ENCODE data around the gene HDAC4.
"Not testable (repeated sequence)": the region's sequence is repeated elsewhere in the genome, so short reads cannot be mapped to it uniquely, and the experiment has no call there.

HDAC4 gene

GRCh38 chr2:239082425-239082824 lies 318.4 kb downstream of the HDAC4 start:
- no peak for DNase-seq (ENCODE audit: low read depth)

- no peak for DNase-seq (ENCODE audit: low read depth)
These were observed 319.2 kb downstream of the HDAC4 start for GRCh38 chr2:239081622-239082021.

- DNase-seq (ENCODE audit: low read depth) = no peak
These were observed 319.8 kb downstream of the HDAC4 start for GRCh38 chr2:239081046-239081445.

- DNase-seq (ENCODE audit: low read depth) = no peak
These were observed 321.0 kb downstream of the HDAC4 start for GRCh38 chr2:239079671-239080294.

DNA sequence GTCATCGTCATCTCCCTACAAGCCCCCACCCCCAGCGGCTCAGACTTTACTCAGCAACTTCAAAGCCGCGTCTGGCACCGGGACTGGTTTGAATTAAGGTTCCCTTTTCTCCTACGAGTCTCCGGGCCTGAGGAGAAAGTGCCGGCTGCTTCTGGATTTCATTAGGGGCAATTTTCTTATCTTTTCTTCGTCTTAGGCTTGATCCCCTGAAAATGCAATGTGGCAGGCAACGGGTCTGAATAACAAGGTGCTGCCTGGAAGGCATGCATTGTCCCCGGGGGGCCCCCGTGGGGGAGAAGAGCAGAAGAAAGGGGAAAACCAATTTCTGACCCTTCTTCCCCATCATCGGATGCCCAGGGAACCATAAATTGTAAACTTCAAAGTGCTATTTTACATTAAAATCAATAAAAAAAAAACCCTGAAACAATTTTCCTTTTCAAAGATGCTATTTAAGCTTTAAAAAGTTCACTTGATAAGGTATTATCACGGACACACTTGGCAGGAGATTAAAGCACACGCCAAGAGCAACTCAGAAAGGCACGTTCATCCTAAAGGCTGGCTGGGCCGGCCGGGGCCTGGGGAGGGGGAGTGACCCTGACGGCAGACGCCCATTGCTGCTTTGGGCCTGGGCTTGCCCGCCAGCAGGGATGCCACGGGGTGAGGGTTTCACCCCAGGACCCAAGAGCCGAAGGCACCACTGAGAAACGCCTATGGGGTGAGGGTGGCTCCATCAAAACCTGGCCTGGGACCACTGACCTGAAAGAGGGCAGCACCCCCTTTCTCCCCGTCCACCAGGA lies 322.5 kb downstream of the HDAC4 start:
- DNase-seq (ENCODE audit: low read depth) = no peak

GRCh38 chr2:239077260-239077659 lies 323.6 kb downstream of the HDAC4 start:
- DNase-seq (ENCODE audit: low read depth) = no peak

- no peak for DNase-seq (ENCODE audit: low read depth)
These were observed 324.7 kb downstream of the HDAC4 start for GRCh38 chr2:239075918-239076758.

DNA sequence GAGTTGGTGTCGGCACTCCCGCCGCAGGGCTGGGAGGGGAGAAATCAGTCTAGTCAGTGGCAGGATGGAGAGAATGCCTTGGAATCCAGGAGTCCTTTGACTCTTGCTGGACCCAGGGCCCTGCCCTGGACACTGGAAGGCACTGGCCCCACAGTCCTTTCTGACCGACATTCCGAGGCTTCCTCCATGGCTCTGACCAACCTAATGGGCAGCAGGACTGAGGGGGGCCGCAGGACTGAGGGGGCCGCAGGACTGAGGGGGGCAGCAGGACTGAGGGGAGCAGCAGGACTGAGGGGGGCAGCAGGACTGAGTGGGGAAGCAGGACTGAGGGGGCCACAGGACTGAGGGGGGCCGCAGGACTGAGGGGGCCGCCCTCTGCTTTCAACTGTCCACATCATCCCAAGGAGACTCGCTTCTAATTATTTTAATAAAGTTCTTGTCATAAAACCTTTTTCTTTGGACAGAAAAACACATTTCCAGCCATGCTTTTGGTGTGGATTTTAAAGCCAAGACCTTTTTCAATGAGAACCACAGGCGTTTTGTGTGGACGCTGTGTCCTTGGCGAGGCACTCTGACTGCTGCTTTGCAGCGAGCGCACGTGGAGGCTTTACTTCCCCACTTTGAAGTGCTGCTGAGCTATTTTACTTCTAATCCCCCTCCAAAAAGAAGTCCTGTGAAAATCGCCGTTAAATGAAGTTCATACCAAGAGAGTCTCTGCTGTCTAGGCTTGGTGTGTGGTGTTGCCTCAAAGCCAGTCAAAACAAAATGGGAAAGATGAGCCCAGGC lies 326.9 kb downstream of the HDAC4 start:
- no peak for DNase-seq (ENCODE audit: low read depth)

DNA sequence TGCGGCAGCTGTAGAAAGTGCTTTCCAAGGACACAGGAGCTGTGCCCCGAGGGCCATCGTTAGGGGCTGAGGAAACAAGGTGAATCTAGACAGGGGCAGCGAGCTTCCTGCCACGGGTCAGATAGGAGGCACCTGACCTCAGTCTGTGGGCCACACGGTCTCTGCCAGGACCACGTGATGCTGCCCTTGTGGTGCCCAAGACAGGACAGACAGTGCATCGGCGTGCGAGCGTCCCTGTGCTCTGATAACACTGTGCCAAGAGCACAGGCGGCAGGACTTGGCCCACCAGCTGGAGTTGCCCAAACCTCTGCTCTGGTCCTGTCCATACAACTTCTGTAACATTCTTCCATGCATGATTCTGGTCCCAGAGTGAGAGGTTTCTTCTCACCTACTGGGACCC lies 327.6 kb downstream of the HDAC4 start:
- no peak for DNase-seq (ENCODE audit: low read depth)

- DNase-seq (ENCODE audit: low read depth) = no peak
These were observed 328.0 kb downstream of the HDAC4 start for GRCh38 chr2:239072786-239073185.

DNA sequence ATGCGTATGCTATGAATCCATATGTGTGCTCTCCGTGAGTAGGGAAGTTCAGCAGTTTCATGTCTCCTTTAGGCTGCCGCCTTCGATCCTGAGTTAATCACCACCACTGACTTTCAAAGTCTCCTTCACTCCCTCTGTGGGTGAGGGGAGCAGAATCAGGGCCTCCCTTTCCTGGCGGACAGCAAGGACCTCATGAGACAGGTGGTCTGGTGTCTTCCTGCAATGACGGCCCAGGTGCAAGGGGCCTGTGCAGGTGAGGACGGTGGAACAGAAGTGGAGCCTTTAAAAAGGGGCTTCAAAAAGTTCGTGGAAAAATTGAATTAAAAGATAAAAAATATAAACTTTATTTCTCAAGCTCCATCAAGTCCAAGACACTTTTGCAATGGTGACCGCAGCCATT lies 330.4 kb downstream of the HDAC4 start:
- DNase-seq (ENCODE audit: low read depth) = no peak

- DNase-seq (ENCODE audit: low read depth) = not testable (repeated sequence)
These were observed 331.2 kb downstream of the HDAC4 start for GRCh38 chr2:239069362-239070333.

- no peak for DNase-seq (ENCODE audit: low read depth)
These were observed 332.4 kb downstream of the HDAC4 start for GRCh38 chr2:239068411-239068810.

DNA sequence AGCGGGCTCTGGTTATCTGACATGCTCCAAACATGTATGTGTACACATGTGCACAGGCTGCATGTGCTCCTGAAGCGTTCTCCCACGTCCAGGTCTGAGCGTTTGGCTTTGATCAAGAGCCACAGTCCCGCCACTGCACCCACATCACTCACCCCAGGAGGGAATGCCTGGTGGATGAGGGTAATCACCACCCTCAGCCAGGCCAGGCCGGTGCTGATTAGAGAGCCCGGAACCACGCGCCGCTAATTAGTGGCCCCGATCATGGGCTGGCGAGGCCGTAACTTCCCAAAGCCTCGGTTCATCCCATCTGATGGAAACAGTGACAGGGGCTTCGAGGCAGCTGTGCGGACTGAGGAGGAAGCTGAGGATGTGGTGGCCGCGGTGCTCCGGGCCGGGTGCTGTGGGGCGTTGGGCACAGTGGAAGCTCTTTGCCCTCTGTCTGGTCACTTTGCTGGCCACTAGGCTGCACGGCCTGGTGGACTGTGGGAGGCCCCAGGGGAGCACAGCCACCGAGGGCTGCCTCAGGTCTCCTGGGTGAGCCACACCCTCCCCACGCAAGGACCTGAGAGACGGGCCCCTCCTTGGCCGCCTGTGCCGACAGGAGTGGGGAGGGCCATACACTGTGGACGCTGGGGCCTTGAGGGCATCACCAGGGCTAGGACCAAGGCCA lies 333.5 kb downstream of the HDAC4 start:
- DNase-seq (ENCODE audit: low read depth) = no peak

- DNase-seq (ENCODE audit: low read depth) = no peak
These were observed 334.2 kb downstream of the HDAC4 start for GRCh38 chr2:239066597-239066996.

- DNase-seq (ENCODE audit: low read depth) = no peak
These were observed 334.9 kb downstream of the HDAC4 start for GRCh38 chr2:239065962-239066361.

DNA sequence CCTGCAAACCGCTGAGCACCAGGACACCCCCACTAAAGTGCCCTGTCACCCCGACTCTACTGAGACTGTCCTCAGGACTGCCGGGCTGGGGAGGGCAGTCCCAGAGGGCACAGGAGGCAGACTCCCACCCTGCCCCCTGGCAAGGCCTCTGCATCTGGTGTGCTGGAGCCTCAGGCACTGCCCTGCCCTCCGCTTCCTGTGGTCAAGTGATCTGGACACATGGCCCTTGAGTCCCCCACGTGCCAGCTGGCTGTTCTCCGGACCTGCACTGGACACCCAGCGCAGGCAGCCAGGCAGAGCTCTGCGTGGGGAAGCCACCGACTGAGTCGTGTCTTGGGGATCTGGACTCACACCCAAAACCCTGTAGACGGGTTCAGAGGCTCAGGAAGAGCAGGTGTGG lies 335.3 kb downstream of the HDAC4 start:
- no peak for DNase-seq (ENCODE audit: low read depth)

- DNase-seq (ENCODE audit: low read depth) = no peak
These were observed 335.9 kb downstream of the HDAC4 start for GRCh38 chr2:239064891-239065290.

GRCh38 chr2:239064253-239064652 lies 336.6 kb downstream of the HDAC4 start:
- DNase-seq (ENCODE audit: low read depth) = no peak

GRCh38 chr2:239062743-239063142 lies 338.1 kb downstream of the HDAC4 start:
- no peak for DNase-seq (ENCODE audit: low read depth)

All from stimulated activated CD8-positive, alpha-beta memory T cell treated with anti-CD3 and anti-CD28 coated beads, Interleukin-12 subunit alpha, Interleukin-12 subunit beta, amount 100 ng/mL, for 4 hours (primary cell).